Activated CD4-positive, alpha-beta T cell treated with anti-CD3 and anti-CD28 coated beads, Interleukin-2, amount 50 U/mL, for 16 hours (primary cell): ENCODE results near the gene ARID5A.

Experiments used
- DNase-seq: peaks from one replicate; pipeline ENCODE4 v3.0.0-alpha.2; 2020

Gene ARID5A

GRCh38 chr2:96506907-96507240 is 29.7 kb upstream of the ARID5A start:
- DNase-seq: no peak

DNA sequence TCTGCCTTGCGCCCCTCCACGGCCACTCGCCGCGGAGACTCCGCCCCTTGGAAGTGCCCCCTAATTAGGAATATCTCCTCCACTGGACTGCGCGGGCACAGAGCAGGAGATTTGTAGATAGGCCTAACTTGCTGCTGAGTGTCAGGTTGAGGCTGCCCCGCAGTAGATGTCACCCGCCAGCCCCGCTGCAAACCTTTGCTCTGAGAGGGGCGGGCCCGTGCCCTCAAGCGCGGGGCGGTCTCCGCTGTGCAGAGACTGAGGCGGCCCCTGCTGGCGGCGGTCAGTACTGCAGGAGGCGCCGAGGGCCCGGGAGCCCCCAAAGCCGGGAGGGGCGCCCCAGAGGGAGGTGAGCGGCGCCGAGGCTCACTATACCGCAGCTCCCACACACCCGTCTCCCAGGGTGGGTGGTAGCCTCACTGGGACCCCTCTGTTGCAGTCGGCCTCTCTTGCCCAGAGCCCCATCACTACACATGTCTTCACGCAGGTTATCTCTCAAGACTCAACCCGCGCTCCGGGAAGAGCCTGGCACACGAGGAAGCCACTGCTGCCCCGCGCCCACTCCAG is 28.5 kb upstream of the ARID5A start:
- DNase-seq: peak; percentile 82

DNA sequence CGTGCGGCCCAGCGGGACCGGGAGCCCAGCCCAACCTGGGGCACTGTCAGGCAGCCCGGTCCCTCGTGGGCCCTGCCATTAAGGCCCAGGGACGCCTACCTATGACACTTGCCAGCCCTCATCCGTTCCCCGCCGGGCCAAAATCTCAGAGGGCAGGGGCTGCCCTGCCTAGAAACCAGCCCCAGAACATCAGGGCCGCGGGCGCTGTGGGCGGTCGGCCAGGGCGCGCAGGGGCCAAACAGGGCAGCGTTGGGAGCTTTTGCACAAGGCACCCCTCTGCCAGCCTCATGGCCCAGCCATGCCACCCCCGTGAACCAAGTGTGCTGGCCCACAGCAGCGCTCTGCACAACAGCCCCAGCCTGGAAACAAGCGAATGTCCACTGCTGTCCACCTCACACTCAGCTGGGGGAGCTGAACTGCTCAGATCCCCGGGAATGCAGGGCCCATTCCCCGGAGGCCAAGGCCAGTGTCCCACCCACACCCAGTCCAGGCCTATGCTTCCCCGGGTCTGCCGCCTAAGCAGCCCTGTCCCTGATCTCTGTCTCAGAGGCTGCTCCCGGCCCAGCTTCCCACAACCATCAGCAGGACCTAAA is 27.9 kb upstream of the ARID5A start:
- DNase-seq: no peak

- DNase-seq: peak; percentile 80
These were observed 27.3 kb upstream of the ARID5A start for GRCh38 chr2:96509114-96509846.

DNA sequence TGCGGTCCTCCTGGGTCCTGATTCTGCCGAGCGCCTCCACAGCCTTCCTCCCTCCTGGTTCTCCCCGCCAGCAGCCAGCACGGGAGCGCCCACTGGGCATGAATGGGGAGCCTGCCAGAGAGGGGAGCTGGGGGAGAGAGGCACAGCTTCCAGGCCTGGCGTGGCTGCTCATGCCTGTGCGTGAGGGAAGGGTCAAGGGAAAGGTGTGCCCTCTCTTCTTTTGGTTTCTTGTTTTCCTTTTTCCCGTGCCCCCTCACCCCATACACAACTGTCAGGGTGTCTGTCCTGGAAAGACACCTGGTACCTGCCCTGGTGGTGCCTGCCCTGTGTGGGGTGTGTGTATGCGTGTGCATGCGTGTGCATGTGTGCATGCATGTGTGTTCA is 26.7 kb upstream of the ARID5A start:
- no peak for DNase-seq

DNA sequence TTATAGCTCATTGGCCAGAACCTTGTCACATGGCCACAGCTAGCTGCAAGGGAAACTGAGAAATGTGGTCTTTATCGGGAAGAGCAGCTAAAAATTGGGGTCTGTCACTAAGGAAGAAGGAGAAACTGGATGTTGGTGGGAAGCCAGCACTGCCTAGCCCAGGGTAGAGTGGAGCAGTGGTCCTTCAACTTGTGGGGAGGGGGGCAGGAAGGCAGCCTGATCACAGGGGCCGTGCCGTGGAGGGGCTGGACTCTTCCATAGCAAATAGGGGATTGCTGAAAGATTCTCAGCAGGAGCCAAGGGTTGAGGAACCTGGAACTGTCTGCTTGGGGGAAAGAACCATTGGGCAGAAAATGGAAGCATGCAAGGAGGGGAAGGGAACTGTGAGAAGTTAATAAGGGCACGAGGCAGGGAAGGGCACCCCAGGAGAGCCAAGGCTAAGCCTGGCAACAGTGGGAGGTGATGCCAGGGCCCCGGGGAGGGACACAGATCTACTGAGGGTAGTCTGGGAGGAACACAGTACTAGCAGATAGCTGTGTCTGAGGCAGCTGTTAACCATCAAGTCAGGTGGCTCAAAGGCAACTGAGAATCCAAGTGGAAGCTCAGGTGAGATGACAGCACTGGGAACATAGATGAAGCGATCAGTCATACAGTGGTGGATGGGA is 25.5 kb upstream of the ARID5A start:
- DNase-seq: no peak

- DNase-seq: no peak
These were observed 24.7 kb upstream of the ARID5A start for GRCh38 chr2:96511851-96512250.

DNA sequence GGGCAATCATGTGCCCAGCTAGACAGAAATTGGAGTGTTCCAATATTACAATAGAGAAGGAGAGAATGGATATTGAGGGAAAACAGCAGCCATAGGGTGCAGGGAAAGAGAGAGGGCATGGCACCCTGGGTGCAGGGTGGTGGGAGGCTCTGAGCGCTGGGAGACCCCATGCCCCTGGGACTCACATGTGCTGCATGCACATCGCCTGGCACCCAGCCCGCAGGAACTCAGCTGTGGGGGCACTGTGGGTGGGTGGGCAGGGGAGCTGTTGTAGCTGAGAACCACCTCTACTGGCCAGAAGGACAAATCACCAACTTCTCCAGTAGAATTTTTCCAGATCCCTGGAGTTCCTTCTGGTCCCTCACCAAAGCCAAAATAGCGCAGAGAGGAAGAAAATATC is 24.2 kb upstream of the ARID5A start:
- no peak for DNase-seq

GRCh38 chr2:96514521-96514920 is 22.0 kb upstream of the ARID5A start:
- no peak for DNase-seq

GRCh38 chr2:96517079-96517478 is 19.5 kb upstream of the ARID5A start:
- DNase-seq: no peak

DNA sequence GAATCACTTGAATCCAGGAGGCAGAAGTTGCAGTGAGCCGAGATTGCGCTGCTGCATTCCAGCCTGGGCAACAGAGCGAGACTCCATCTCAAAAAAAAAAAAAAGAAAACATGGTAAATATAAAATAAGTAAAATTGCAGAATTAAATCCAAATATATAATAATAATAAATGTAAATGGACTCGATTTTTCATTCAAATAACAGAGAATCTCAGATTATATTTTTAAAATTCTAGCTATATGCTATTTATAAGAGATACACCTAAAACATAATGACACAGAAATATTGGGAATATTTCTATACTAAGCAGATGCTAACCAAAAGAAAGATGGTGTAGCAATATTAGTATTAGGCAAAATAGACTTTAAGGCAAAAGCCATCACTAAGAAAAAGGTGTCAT is 16.3 kb upstream of the ARID5A start:
- no peak for DNase-seq

DNA sequence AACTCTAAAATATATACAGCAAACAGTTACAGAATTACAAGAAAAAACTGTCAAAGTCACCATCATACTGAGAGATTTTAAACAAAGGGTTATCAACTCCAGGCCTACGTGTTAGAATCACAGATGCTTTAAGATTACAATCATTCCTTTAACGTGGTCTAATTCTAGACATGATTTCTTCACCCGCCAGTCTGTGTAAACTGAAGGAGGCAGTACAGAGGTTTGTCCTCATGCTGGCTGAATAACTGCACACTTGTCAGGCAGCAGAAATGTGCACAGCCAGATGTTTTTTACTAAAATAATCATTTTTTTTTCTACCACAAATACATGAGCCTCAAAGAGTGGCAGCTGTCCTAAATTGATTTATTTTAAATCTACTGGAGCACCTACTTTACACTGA is 15.9 kb upstream of the ARID5A start:
- no peak for DNase-seq

- no peak for DNase-seq
These were observed 15.3 kb upstream of the ARID5A start for GRCh38 chr2:96521219-96521618.

DNA sequence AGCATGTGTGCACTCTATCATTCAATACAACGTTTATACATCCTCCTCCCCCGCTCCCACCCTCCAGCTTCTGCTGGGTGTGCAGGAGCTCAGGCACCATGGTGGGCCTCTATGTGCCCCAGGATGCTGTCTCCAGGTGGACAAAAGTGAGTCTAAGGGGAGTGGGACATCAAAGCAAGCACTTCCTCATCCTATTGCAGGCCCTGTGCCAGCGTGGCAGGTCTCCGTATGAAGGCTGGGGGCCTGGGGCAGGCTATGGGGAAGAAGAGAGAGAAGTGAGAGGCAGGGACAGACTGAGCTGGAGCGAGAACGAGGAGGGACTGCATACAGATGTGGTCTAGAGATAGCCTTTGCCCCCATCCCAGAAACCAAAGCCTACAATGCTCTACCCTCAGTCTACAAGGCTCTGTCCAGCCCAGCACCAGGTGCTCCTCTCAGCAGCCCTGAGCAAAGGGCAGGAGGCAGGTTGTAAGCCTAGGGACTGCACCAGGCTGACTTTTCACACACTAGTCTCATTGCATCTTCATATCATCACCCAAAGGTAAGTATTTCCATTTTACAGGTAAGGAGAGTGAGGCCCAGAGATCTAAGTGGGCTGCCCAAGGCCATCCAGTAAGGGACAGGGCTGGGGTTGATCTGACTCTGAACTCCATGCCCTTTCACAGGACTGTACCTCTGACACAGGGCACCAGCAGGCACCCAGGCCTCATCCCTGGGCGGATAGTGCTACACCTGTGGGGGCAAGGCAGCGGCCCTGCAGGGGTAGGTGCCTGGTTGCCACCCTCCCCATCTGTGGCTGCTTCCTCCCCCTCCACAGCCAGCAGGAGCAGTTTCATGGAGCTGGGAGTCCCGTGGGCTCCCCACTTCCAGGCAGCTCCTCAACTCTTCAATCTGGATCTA is 14.0 kb upstream of the ARID5A start:
- no peak for DNase-seq

DNA sequence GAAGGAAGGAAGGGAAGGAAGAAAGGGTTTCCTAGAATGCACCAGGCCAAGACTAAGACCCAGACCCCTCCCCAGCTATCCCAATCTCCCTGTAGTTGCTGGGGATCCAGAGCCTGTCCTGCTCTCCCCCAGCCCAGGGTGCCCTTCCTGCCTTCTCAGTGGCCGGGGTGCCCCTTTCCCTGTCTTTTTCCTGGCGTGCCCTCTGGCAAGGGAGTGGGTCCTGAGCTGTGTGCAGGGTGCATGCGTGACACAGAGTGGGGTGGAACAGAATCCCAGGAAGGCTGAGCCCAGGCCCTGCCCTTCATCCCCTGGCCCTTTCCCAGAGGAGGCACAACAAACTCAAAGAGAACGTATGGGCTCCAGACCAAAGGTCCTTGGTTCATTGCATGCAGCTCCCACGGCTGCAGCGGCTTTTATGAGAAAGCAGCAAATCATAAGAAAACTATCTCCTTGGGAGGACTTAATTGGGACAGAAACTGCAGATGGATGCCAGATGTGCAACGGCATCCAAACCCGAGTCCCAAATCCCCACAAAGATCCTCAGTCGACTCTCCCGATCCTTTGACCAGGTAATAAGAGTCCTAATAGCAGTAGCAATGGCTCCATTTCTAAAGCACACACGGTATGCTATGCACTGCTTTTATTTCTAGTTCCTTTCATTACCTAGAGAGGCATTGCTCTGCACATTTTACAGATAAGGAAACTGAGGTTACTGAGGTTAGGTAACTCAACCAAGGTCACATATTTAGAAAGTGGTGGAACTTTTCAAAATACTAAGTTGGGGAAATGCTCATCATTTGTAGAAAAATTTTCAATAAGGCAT is 12.7 kb upstream of the ARID5A start:
- no peak for DNase-seq

- DNase-seq: peak; percentile 87
These were observed 11.9 kb upstream of the ARID5A start for GRCh38 chr2:96524482-96525210.

- no peak for DNase-seq
These were observed 11.4 kb upstream of the ARID5A start for GRCh38 chr2:96525211-96525507.

GRCh38 chr2:96526101-96526591 is 10.4 kb upstream of the ARID5A start:
- no peak for DNase-seq

DNA sequence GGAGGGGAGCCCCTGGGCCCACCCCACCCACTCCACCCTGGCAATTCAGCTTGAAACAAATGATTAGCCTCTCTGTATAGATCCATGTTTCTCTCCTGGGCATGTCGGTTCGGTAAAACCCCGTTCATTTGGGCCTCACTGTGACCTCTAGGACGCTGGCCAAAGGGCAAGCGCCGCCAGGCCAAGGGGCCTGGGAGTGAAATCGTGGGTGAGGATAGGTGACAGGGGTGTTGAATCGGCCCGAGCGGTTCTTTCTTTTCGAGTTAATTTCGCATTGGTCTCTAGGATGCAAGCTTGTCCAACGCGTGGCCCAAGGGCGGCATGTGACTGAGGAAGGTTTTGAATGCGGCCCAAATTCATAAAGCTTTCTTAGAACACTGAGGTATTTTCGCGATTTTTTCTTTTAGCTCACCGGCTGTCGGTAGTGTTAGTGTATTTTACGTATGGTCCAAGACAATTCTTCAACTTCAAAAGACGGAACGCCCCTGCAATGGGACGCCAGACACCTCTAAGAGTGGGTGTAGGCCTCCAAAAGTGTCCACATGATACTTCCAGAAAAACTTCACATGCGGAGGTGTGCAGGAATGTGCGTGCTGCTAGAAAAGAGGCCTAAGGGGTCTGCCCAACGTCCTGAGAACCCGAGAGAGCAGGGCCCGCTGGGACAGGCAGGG is 9.8 kb upstream of the ARID5A start:
- DNase-seq: no peak

DNA sequence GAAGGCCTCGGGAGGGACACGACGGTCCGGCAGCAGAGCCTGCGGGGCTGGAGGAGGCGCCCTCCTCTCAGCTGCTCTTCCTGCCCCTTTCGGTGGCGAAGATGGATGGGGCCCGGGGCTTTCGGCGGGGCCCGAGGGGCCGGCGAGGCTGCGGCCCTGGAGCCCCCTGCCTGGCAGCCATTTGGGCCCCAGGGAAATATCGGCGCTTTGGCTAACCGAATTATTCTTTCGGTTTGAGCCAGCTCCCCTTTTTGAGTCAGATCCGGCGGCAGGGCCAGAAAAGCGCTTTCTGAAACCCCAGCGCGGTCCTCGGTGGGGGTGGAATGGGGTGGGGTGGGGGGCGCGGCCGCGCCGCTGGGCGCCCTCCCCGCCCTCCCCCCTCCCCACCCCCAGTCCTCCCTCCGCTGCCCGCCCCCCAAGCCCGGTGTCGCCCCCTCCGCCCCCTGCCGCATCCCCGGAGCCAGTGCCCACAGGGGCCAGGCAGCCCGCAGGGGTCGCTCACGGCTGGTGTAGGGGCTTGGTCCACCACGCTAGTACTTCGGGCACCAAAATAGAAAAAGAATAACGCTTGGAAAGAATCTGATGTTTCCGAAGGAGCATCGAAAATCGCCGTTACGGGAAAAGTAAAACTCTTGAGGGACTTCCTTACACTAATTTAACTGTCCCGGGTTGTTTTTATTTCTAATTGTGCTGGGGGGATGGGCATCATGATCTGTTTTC is 9.1 kb upstream of the ARID5A start:
- peak; percentile 92 for DNase-seq
